ENCODE data around the gene EPHB3. TPM values are rescaled to one million over a fixed set of nuclear protein-coding genes. Genes with fewer than 3 reads are reported as not detected.

EPHB3 gene
- polyA plus RNA-seq, 1 experiment = 1.9 TPM

GRCh38 chr3:184609476-184610244, 48.1 kb downstream of the EPHB3 start:
- CTCF ChIA-PET = no interaction called here

DNA sequence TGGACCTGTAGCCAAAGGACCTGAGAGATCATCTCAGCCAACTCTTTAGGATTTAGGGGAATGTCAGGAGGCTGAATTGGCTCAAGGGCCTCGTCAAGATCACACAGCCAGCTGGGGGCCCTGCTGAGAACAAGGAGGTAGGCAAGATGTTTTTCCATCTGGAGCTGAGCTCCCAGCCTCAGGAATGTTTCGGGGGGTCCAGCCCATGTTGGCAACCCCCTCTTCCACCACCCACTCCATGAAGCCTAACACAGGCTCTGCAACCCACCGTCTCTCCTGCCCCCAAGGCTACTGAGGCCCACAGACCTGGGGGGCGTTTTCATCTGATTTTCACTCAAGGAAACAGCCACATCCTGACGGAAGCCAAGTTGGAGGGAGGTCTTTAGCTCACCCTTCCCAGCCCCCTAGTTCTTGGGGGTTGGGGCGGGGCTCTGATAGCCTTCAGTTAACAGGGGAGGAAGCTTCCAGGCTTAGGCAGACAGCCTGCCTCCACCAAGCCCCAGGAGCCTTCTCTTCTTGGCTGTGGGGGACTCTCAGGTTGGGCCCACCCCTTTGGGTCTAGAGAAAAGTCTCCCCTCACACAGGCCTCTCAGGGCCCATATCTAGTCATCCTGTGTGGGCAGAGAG, 48.8 kb downstream of the EPHB3 start:
- TF ChIP-seq, protein P1, sequence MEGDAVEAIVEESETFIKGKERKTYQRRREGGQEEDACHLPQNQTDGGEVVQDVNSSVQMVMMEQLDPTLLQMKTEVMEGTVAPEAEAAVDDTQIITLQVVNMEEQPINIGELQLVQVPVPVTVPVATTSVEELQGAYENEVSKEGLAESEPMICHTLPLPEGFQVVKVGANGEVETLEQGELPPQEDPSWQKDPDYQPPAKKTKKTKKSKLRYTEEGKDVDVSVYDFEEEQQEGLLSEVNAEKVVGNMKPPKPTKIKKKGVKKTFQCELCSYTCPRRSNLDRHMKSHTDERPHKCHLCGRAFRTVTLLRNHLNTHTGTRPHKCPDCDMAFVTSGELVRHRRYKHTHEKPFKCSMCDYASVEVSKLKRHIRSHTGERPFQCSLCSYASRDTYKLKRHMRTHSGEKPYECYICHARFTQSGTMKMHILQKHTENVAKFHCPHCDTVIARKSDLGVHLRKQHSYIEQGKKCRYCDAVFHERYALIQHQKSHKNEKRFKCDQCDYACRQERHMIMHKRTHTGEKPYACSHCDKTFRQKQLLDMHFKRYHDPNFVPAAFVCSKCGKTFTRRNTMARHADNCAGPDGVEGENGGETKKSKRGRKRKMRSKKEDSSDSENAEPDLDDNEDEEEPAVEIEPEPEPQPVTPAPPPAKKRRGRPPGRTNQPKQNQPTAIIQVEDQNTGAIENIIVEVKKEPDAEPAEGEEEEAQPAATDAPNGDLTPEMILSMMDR (IDR thresholded peaks at IDR 0.05; ENCODE audit: low read depth, low read length) = no peak
- H3K9me3 ChIP-seq (ENCODE audit: control insufficient read depth, insufficient read depth, low read length) = no peaks in the 10 kb centered on the region
- peaks cover 29% of the 10 kb centered on the region for H3K27me3 ChIP-seq (ENCODE audit: control insufficient read depth, insufficient read depth, low read length)
- ChIA-PET CTCF (no interaction called here), POLR2A (no interaction called here)
- no peak for DNase-seq (ENCODE audit: low read depth, low spot score)
- H3K4me3 ChIP-seq (ENCODE audit: low read depth, low read length) = no peak overlapping the region
- H3K27ac ChIP-seq (ENCODE audit: low read depth, low read length) = no peak overlapping the region

More at GRCh38 chr3:184609476-184610244, 48.1 kb downstream of the EPHB3 start:
- POLR2A ChIA-PET = no interaction called here
- peaks cover 33% of the 10 kb centered on the region for H3K27me3 ChIP-seq (ENCODE audit: control insufficient read depth, insufficient read depth, low read length)
- no peak overlapping the region for H3K4me3 ChIP-seq (ENCODE audit: low read depth, low read length)
- no peak overlapping the region for H3K27ac ChIP-seq (ENCODE audit: low read depth, low read length)
- no peak for DNase-seq (ENCODE audit: low read depth, low spot score)
- TF ChIP-seq, protein P1 (IDR thresholded peaks at IDR 0.05; ENCODE audit: low read depth, low read length) = no peak
- no peaks in the 10 kb centered on the region for H3K9me3 ChIP-seq (ENCODE audit: control insufficient read depth, insufficient read depth, low read length)

- ChIA-PET CTCF (no interaction called here), POLR2A (interaction anchor here (0.6 kb wide), 1 partner anchor 9 kb away, joined by 3 read pairs; no protein-coding TSS in a partner anchor)
- peaks cover 17% of the 10 kb centered on the region for H3K27me3 ChIP-seq (ENCODE audit: control insufficient read depth, insufficient read depth, low read length)
- no peak overlapping the region for H3K27ac ChIP-seq (ENCODE audit: low read depth, low read length)
- DNase-seq (ENCODE audit: low read depth, low spot score) = no peak
- H3K4me3 ChIP-seq (ENCODE audit: low read depth, low read length) = no peak overlapping the region
- TF ChIP-seq, protein P1 (IDR thresholded peaks at IDR 0.05; ENCODE audit: low read depth, low read length) = no peak
- H3K9me3 ChIP-seq (ENCODE audit: control insufficient read depth, insufficient read depth, low read length) = no peaks in the 10 kb centered on the region
Measured at GRCh38 chr3:184611607-184612281, 50.2 kb downstream of the EPHB3 start.

- ChIA-PET POLR2A (no interaction called here), CTCF (interaction anchor here (1.4 kb wide), 1 partner anchor 54 kb away, joined by 3 read pairs; the partner anchor contains the start of gene EPHB3)
- H3K4me3 ChIP-seq (ENCODE audit: low read depth, low read length) = no peak overlapping the region
- no peak for DNase-seq (ENCODE audit: low read depth, low spot score)
- peaks cover 14% of the 10 kb centered on the region for H3K27me3 ChIP-seq (ENCODE audit: control insufficient read depth, insufficient read depth, low read length)
- TF ChIP-seq, protein P1 (IDR thresholded peaks at IDR 0.05; ENCODE audit: low read depth, low read length) = no peak
- H3K9me3 ChIP-seq (ENCODE audit: control insufficient read depth, insufficient read depth, low read length) = no peaks in the 10 kb centered on the region; the same call in 1 of the 2 replicates
- H3K27ac ChIP-seq (ENCODE audit: low read depth, low read length) = no peak overlapping the region
Measured at GRCh38 chr3:184615396-184615795, 53.8 kb downstream of the EPHB3 start.
